ENCODE results near the gene VWA3B. TPM values are rescaled to one million over a fixed set of nuclear protein-coding genes. Genes with fewer than 3 reads are reported as not detected.

The VWA3B gene
- total RNA-seq, 2 experiments from 2014 or later: not detected

GRCh38 chr2:98236935-98237334 lies 150.0 kb downstream of the VWA3B start:
- ATAC-seq: no peak
- H3K27ac Mint-ChIP-seq: no peak overlapping the region

GRCh38 chr2:98240786-98241398 lies 153.9 kb downstream of the VWA3B start:
- intact Hi-C loops (cut with DNase I, micrococcal nuclease): no loop called here
- POLR2A ChIA-PET: no interaction called here
- H3K4me1 Mint-ChIP-seq: no peaks in the 10 kb centered on the region
- H3K27ac Mint-ChIP-seq: no peak overlapping the region
- CTCF ChIA-PET: interaction anchor here (0.9 kb wide), 1 partner anchor 28 kb away, joined by 3 read pairs; no protein-coding TSS in a partner anchor
- H3K9me3 Mint-ChIP-seq (ENCODE audit: low read depth): no peaks in the 10 kb centered on the region
- H3K36me3 Mint-ChIP-seq (ENCODE audit: low read depth): no peaks in the 10 kb centered on the region
- no peak overlapping the region for H3K4me3 Mint-ChIP-seq
- H3K27me3 Mint-ChIP-seq: peaks cover 31% of the 10 kb centered on the region
- ATAC-seq (no peak), DNase-seq (no peak)

More at GRCh38 chr2:98236935-98237334, 150.0 kb downstream of the VWA3B start:
- CTCF ChIA-PET: no interaction called here
- H3K4me1 Mint-ChIP-seq: no peaks in the 10 kb centered on the region
- H3K9me3 Mint-ChIP-seq (ENCODE audit: low read depth): no peaks in the 10 kb centered on the region
- intact Hi-C loops (cut with DNase I, micrococcal nuclease): no loop called here
- H3K27me3 Mint-ChIP-seq: peaks cover 23% of the 10 kb centered on the region
- no peak overlapping the region for H3K4me3 Mint-ChIP-seq
- H3K36me3 Mint-ChIP-seq (ENCODE audit: low read depth): no peaks in the 10 kb centered on the region
- DNase-seq: no peak
- POLR2A ChIA-PET: no interaction called here

- ChIA-PET CTCF (interaction anchor here (0.9 to 1.2 kb wide), 2 partner anchors 15 to 27 kb away, joined by 3 read pairs; no protein-coding TSS in a partner anchor), POLR2A (interaction anchor here (0.6 kb wide), 1 partner anchor 116 kb away, joined by 3 read pairs; no protein-coding TSS in a partner anchor)
- Mint-ChIP-seq H3K36me3 (ENCODE audit: low read depth) (no peaks in the 10 kb centered on the region), H3K9me3 (ENCODE audit: low read depth) (no peaks in the 10 kb centered on the region), H3K27ac (no peak overlapping the region), H3K27me3 (peaks cover 26% of the 10 kb centered on the region), H3K4me1 (no peaks in the 10 kb centered on the region), H3K4me3 (no peak overlapping the region)
- ATAC-seq: no peak
- DNase-seq: no peak
- intact Hi-C loops (cut with DNase I, micrococcal nuclease): no loop called here
Measured at GRCh38 chr2:98241592-98241991, 154.6 kb downstream of the VWA3B start.

GRCh38 chr2:98242003-98242402 lies 155.0 kb downstream of the VWA3B start:
- H3K27ac Mint-ChIP-seq: no peak overlapping the region
- H3K27me3 Mint-ChIP-seq: peaks cover 25% of the 10 kb centered on the region
- POLR2A ChIA-PET: interaction anchor here (0.6 kb wide), 2 partner anchors 116 to 321 kb away, joined by 3 read pairs; no protein-coding TSS in a partner anchor
- no peak for ATAC-seq
- no peaks in the 10 kb centered on the region for H3K9me3 Mint-ChIP-seq (ENCODE audit: low read depth)
- no peak overlapping the region for H3K4me3 Mint-ChIP-seq
- H3K36me3 Mint-ChIP-seq (ENCODE audit: low read depth): no peaks in the 10 kb centered on the region
- CTCF ChIA-PET: interaction anchor here (0.7 to 1.2 kb wide), 2 partner anchors 15 to 27 kb away, joined by 3 read pairs; no protein-coding TSS in a partner anchor
- intact Hi-C loops (cut with DNase I, micrococcal nuclease): no loop called here
- DNase-seq: no peak
- H3K4me1 Mint-ChIP-seq: no peaks in the 10 kb centered on the region

GRCh38 chr2:98245491-98245890 lies 158.5 kb downstream of the VWA3B start:
- ChIA-PET CTCF (interaction anchor here (0.9 kb wide), 1 partner anchor 16 kb away, joined by 3 read pairs; no protein-coding TSS in a partner anchor), POLR2A (no interaction called here)
- Mint-ChIP-seq H3K27ac (no peak overlapping the region), H3K27me3 (peaks cover 23% of the 10 kb centered on the region), H3K4me3 (no peak overlapping the region), H3K36me3 (ENCODE audit: low read depth) (peaks cover 3% of the 10 kb centered on the region), H3K9me3 (ENCODE audit: low read depth) (peaks cover 5% of the 10 kb centered on the region), H3K4me1 (no peaks in the 10 kb centered on the region)
- ATAC-seq: no peak
- intact Hi-C loops (cut with DNase I, micrococcal nuclease): no loop called here
- no peak for DNase-seq

GRCh38 chr2:98247383-98247782 lies 160.4 kb downstream of the VWA3B start:
- Mint-ChIP-seq H3K27me3 (peaks cover 17% of the 10 kb centered on the region), H3K9me3 (ENCODE audit: low read depth) (peaks cover 5% of the 10 kb centered on the region), H3K4me3 (no peak overlapping the region), H3K36me3 (ENCODE audit: low read depth) (peaks cover 3% of the 10 kb centered on the region), H3K4me1 (no peaks in the 10 kb centered on the region), H3K27ac (no peak overlapping the region)
- ATAC-seq (no peak), DNase-seq (no peak)
- intact Hi-C loops (cut with DNase I, micrococcal nuclease): no loop called here
- POLR2A ChIA-PET: no interaction called here
- CTCF ChIA-PET: no interaction called here

- DNase-seq: no peak
- POLR2A ChIA-PET: no interaction called here
- ATAC-seq: no peak
- intact Hi-C loops (cut with DNase I, micrococcal nuclease): no loop called here
- Mint-ChIP-seq H3K36me3 (ENCODE audit: low read depth) (peaks cover 3% of the 10 kb centered on the region), H3K9me3 (ENCODE audit: low read depth) (peaks cover 5% of the 10 kb centered on the region), H3K4me3 (no peak overlapping the region), H3K4me1 (no peaks in the 10 kb centered on the region), H3K27ac (no peak overlapping the region), H3K27me3 (peaks cover 10% of the 10 kb centered on the region)
- CTCF ChIA-PET: no interaction called here
Measured at GRCh38 chr2:98252038-98252773, 165.2 kb downstream of the VWA3B start.

- Mint-ChIP-seq H3K9me3 (ENCODE audit: low read depth) (peaks cover under 1% of the 10 kb centered on the region), H3K36me3 (ENCODE audit: low read depth) (no peaks in the 10 kb centered on the region), H3K4me1 (no peaks in the 10 kb centered on the region), H3K27me3 (peaks cover 8% of the 10 kb centered on the region), H3K4me3 (no peak overlapping the region), H3K27ac (no peak overlapping the region)
- ATAC-seq: no peak
- CTCF ChIA-PET: interaction anchor here (1.3 to 2.6 kb wide), 2 partner anchors 16 to 20 kb away, joined by 5 to 10 read pairs; no protein-coding TSS in a partner anchor
- intact Hi-C loops (cut with DNase I, micrococcal nuclease): no loop called here
- DNase-seq: no peak
- POLR2A ChIA-PET: no interaction called here
Measured at GRCh38 chr2:98253461-98254070, 166.6 kb downstream of the VWA3B start.

GRCh38 chr2:98254504-98255059 lies 167.6 kb downstream of the VWA3B start:
- no peaks in the 10 kb centered on the region for H3K9me3 Mint-ChIP-seq (ENCODE audit: low read depth)
- DNase-seq (no peak), ATAC-seq (no peak)
- POLR2A ChIA-PET: no interaction called here
- H3K27me3 Mint-ChIP-seq: peaks cover 8% of the 10 kb centered on the region
- CTCF ChIA-PET: interaction anchor here (0.6 to 2.6 kb wide), 3 partner anchors 15 to 70 kb away, joined by 3 to 10 read pairs (median 5); no protein-coding TSS in a partner anchor
- no peak overlapping the region for H3K4me3 Mint-ChIP-seq
- no peak overlapping the region for H3K27ac Mint-ChIP-seq
- intact Hi-C loops (cut with DNase I, micrococcal nuclease): no loop called here
- no peaks in the 10 kb centered on the region for H3K4me1 Mint-ChIP-seq
- H3K36me3 Mint-ChIP-seq (ENCODE audit: low read depth): no peaks in the 10 kb centered on the region

GRCh38 chr2:98258906-98259305 lies 171.9 kb downstream of the VWA3B start:
- ChIA-PET POLR2A (no interaction called here), CTCF (no interaction called here)
- Mint-ChIP-seq H3K27ac (no peak overlapping the region), H3K4me3 (no peak overlapping the region), H3K36me3 (ENCODE audit: low read depth) (no peaks in the 10 kb centered on the region), H3K4me1 (no peaks in the 10 kb centered on the region), H3K27me3 (peaks cover 17% of the 10 kb centered on the region), H3K9me3 (ENCODE audit: low read depth) (peaks cover 15% of the 10 kb centered on the region)
- DNase-seq (no peak), ATAC-seq (no peak)
- intact Hi-C loops (cut with DNase I, micrococcal nuclease): no loop called here

GRCh38 chr2:98263362-98263761 lies 176.4 kb downstream of the VWA3B start:
- Mint-ChIP-seq H3K27me3 (peaks cover 15% of the 10 kb centered on the region), H3K9me3 (ENCODE audit: low read depth) (peaks cover 21% of the 10 kb centered on the region), H3K27ac (no peak overlapping the region), H3K4me3 (no peak overlapping the region), H3K36me3 (ENCODE audit: low read depth) (no peaks in the 10 kb centered on the region), H3K4me1 (no peaks in the 10 kb centered on the region)
- CTCF ChIA-PET: no interaction called here
- intact Hi-C loops (cut with DNase I, micrococcal nuclease): no loop called here
- POLR2A ChIA-PET: no interaction called here
- ATAC-seq (no peak), DNase-seq (no peak)
